OCI-LY1 (cell line): Measurements from ENCODE around the gene TMEM33.
A peak's percentile ranks its signal among the peaks of the same experiment; 100 is the strongest.

Source experiments
- H2AFZ ChIP-seq: fragments of 200-600 bp; sonication (generic), shearing (Covaris generic); 2 replicates; pipeline ENCODE4 v1.6.0; 2014; ENCODE audit warnings: antibody characterized with exemption, mild to moderate bottlenecking, low read length
- H3F3A ChIP-seq: fragments of 200-600 bp; sonication (generic), shearing (Covaris generic); 2 replicates; pipeline ENCODE4 v1.6.0; 2014; ENCODE audit warnings: mild to moderate bottlenecking, antibody characterized with exemption, low read length, moderate library complexity; ENCODE audit not compliant: insufficient read depth
- H3K27ac ChIP-seq: fragments of 200-600 bp; sonication (generic); 2 replicates; pipeline ENCODE4 v1.5.1; 2014; ENCODE audit warnings: low read length, mixed run types, mild to moderate bottlenecking, low read depth; ENCODE audit not compliant: poor library complexity, severe bottlenecking
- H3K27me3 ChIP-seq: fragments of 200-600 bp; sonication (generic); 2 replicates; pipeline ENCODE4 v1.6.0; 2014; ENCODE audit warnings: antibody characterized with exemption, mild to moderate bottlenecking, low read length, moderate library complexity; ENCODE audit not compliant: insufficient read depth
- H3K36me3 ChIP-seq: fragments of 200-600 bp; sonication (generic); 2 replicates; pipeline ENCODE4 v1.6.1; 2014; ENCODE audit warnings: mild to moderate bottlenecking, antibody characterized with exemption, low read length, moderate library complexity, mixed read lengths; ENCODE audit not compliant: insufficient read depth
- H3K4me1 ChIP-seq: fragments of 200-600 bp; sonication (generic); 2 replicates; pipeline ENCODE4 v1.5.1; 2014; ENCODE audit warnings: mild to moderate bottlenecking, low read length, moderate library complexity; ENCODE audit not compliant: insufficient read depth, severe bottlenecking
- H3K4me2 ChIP-seq: fragments of 200-600 bp; sonication (generic), shearing (Covaris generic); 2 replicates; pipeline ENCODE4 v1.6.1; 2014; ENCODE audit warnings: low read length
- H3K4me3 ChIP-seq: fragments of 200-600 bp; sonication (generic); 2 replicates; pipeline ENCODE4 v1.5.1; 2014; ENCODE audit warnings: low read length, low read depth, mild to moderate bottlenecking, mixed read lengths; ENCODE audit not compliant: poor library complexity, severe bottlenecking
- H3K79me2 ChIP-seq: fragments of 200-600 bp; shearing (Covaris generic); 2 replicates; pipeline ENCODE4 v1.6.1; 2016; ENCODE audit warnings: mixed run types, low read length, mixed read lengths; ENCODE audit not compliant: insufficient read depth
- H3K9ac ChIP-seq: fragments of 200-600 bp; sonication (generic), shearing (Covaris generic); 2 replicates; pipeline ENCODE4 v1.6.1; 2014; ENCODE audit warnings: mild to moderate bottlenecking, low read length, mixed read lengths
- H3K9me2 ChIP-seq: fragments of 200-600 bp; sonication (generic), shearing (Covaris generic); 2 replicates; pipeline ENCODE4 v1.6.1; 2014; ENCODE audit warnings: low read depth, mild to moderate bottlenecking, low read length, mixed read lengths
- H3K9me3 ChIP-seq: fragments of 200-600 bp; shearing (Covaris generic); 2 replicates; pipeline ENCODE4 v1.6.1; 2014; ENCODE audit warnings: low read length, mixed read lengths
- H4K20me1 ChIP-seq: fragments of 200-600 bp; sonication (generic), shearing (Covaris generic); 2 replicates; pipeline ENCODE4 v1.6.0; 2016; ENCODE audit warnings: mild to moderate bottlenecking, low read length; ENCODE audit not compliant: insufficient read depth
- EZH2 ChIP-seq: fragments of 200-600 bp; sonication (generic), shearing (Covaris generic); IDR thresholded peaks from 2 replicates; pipeline ENCODE4 v1.8.0; 2017; ENCODE audit warnings: borderline replicate concordance, mixed run types, mild to moderate bottlenecking, antibody characterized with exemption, low read length, moderate library complexity, mixed read lengths
- TF ChIP-seq, protein P1 (sequence below): fragments of 200-600 bp; sonication (generic), shearing (Covaris generic); IDR thresholded peaks from 2 replicates; pipeline ENCODE4 v1.5.1; 2017; ENCODE audit warnings: mild to moderate bottlenecking, antibody characterized with exemption, low read length, moderate library complexity, mixed read lengths

TMEM33 gene

DNA sequence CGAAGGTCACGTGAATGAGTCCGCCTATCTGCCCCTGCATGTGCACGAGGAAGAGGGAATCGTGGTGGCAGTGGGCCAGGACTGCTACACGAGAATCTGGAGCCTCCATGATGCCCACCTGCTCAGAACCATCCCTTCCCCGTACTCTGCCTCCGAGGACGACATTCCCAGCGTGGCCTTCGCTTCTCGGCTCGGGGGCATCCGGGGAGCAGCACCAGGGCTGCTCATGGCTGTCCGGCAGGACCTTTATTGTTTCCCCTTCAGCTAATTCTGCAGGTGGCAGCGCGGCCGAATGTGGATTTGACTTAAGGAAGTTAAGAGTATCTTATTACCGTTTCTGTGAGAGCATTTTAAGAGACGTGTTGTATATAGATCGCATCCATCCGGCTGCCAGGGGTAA, 47.5 kb downstream of the TMEM33 start:
- Histone ChIP-seq H3K79me2 (no peaks in the 10 kb centered on the region), H3K9ac (no peak overlapping the region), H3K9me2 (no peaks in the 10 kb centered on the region), H2AFZ (no peak overlapping the region), H3K9me3 (no peaks in the 10 kb centered on the region), H3K27ac (no peak overlapping the region), H3K4me3 (no peak overlapping the region), H3K36me3 (no peaks in the 10 kb centered on the region), H3K27me3 (no peaks in the 10 kb centered on the region), H3K4me1 (no peaks in the 10 kb centered on the region), H4K20me1 (no peaks in the 10 kb centered on the region), H3F3A (no peaks in the 10 kb centered on the region), H3K4me2 (no peak overlapping the region)
- TF ChIP-seq, protein P1, sequence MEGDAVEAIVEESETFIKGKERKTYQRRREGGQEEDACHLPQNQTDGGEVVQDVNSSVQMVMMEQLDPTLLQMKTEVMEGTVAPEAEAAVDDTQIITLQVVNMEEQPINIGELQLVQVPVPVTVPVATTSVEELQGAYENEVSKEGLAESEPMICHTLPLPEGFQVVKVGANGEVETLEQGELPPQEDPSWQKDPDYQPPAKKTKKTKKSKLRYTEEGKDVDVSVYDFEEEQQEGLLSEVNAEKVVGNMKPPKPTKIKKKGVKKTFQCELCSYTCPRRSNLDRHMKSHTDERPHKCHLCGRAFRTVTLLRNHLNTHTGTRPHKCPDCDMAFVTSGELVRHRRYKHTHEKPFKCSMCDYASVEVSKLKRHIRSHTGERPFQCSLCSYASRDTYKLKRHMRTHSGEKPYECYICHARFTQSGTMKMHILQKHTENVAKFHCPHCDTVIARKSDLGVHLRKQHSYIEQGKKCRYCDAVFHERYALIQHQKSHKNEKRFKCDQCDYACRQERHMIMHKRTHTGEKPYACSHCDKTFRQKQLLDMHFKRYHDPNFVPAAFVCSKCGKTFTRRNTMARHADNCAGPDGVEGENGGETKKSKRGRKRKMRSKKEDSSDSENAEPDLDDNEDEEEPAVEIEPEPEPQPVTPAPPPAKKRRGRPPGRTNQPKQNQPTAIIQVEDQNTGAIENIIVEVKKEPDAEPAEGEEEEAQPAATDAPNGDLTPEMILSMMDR = no peak
- no peak for TF ChIP-seq EZH2

DNA sequence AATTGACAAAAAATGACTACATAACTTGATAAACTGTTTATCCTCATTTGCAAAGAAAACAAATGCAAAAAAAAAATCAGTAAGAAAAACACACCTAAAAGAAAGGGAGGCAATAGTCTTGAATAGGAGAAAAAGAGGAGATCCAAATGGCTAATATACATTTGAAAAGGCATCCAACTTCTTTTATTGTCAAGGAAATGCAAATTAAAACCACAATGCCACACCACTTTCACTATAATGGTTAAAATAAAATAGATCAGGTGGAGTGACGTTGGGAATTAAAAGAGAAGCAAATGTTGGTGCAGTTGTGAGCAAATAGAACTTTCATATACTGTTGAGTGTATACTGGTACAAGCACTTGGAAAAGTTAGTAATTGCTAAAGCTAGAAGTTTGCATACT, 49.9 kb downstream of the TMEM33 start:
- no peak overlapping the region for H2AFZ ChIP-seq
- no peak overlapping the region for H3K27ac ChIP-seq
- H3K36me3 ChIP-seq = no peaks in the 10 kb centered on the region
- no peaks in the 10 kb centered on the region for H3K9me3 ChIP-seq
- TF ChIP-seq EZH2 = no peak
- TF ChIP-seq, protein P1 = no peak
- no peaks in the 10 kb centered on the region for H4K20me1 ChIP-seq
- H3K4me3 ChIP-seq = no peak overlapping the region
- no peak overlapping the region for H3K4me2 ChIP-seq
- H3K9me2 ChIP-seq = no peaks in the 10 kb centered on the region
- H3K27me3 ChIP-seq = no peaks in the 10 kb centered on the region
- H3K79me2 ChIP-seq = no peaks in the 10 kb centered on the region
- H3F3A ChIP-seq = no peaks in the 10 kb centered on the region
- H3K9ac ChIP-seq = no peak overlapping the region
- H3K4me1 ChIP-seq = peaks cover 13% of the 10 kb centered on the region

DNA sequence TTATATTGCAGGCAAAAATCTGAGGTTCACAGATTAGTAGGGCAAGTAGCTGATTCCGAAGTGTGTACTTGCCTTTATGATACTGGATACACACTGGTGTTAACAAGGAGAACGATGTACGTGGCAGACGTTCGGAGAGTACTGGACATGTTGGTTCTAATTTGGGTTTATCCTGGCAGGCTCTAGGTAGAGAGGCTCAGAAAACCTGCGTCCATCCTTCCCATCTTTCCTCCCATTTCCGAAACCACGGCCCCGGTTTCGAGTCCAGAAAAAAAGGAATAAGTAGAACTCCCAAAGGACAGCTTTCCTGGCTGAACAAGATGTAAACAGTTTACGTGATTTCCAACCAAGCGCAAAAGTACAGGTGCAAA, 54.8 kb downstream of the TMEM33 start:
- no peaks in the 10 kb centered on the region for H3K27me3 ChIP-seq
- no peak overlapping the region for H3K27ac ChIP-seq
- H3K4me3 ChIP-seq = peak overlapping the region; percentile 85
- no peaks in the 10 kb centered on the region for H3F3A ChIP-seq
- no peaks in the 10 kb centered on the region for H3K9me2 ChIP-seq
- H4K20me1 ChIP-seq = no peaks in the 10 kb centered on the region
- H3K79me2 ChIP-seq = peaks cover 22% of the 10 kb centered on the region
- no peaks in the 10 kb centered on the region for H3K9me3 ChIP-seq
- no peaks in the 10 kb centered on the region for H3K36me3 ChIP-seq
- peak overlapping the region; percentile 75 for H3K9ac ChIP-seq
- peaks cover 32% of the 10 kb centered on the region for H3K4me1 ChIP-seq
- H2AFZ ChIP-seq = peak overlapping the region; percentile 77
- H3K4me2 ChIP-seq = peak overlapping the region; percentile 94
- TF ChIP-seq, protein P1 = no peak
- TF ChIP-seq EZH2 = no peak
